ENCODE measurements around the gene ST3GAL5. TPM values are rescaled to one million over a fixed set of nuclear protein-coding genes. Genes with fewer than 3 reads are reported as not detected.

The ST3GAL5 gene
- polyA plus RNA-seq, 1 of the 3 experiments (the other 2 are of a cell fraction), result 37.6 TPM

DNA sequence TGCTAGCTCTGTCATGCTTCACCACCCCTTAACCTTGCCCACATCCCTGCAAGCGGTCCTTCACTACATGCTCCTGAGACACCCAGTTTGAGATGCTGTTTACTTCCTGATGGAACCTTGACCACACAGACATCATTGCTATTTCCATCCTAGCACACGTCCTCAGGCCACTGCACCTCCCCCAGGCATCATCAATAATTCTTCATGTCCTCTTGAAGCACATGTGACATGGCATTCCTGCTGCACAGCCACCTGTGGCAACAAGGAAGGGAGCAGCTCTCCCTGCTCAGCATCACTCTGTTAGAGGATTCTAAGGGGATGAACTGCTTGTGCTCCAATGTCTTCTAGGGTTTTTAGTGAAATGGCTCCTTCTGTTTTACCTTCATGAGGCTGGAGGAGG, 26.1 kb upstream of the ST3GAL5 start:
- H3K4me3 ChIP-seq (ENCODE audit: low read depth in 2 of 2, low read length in 1 of 2), result no peak overlapping the region
- ChIA-PET POLR2A (no interaction called here), CTCF (interaction anchor here (1.2 to 4.4 kb wide), 4 partner anchors 26 to 186 kb away, joined by 3 to 15 read pairs (median 5); partner anchors contain the start of gene ST3GAL5)
- no peaks in the 10 kb centered on the region for H3K79me2 ChIP-seq (ENCODE audit: insufficient read depth)
- DNase-seq, result no peak
- H3K36me3 ChIP-seq (replicated peaks in 1 of 2; ENCODE audit: control insufficient read depth in 1 of 2, insufficient read depth in 2 of 2, low read length in 1 of 2), result no peaks in the 10 kb centered on the region
- peaks cover 0 to 9% of the 10 kb centered on the region in 2 experiments; a peak in 1 of 4 replicates for H3K4me1 ChIP-seq (ENCODE audit: control insufficient read depth in 1 of 2, insufficient read depth in 2 of 2, low read depth in 1 of 2, low read length in 1 of 2)
- no peaks in the 10 kb centered on the region for H3K9me2 ChIP-seq
- H3F3A ChIP-seq (replicated peaks; ENCODE audit: insufficient read depth), result peaks cover 13% of the 10 kb centered on the region
- no peak for TF ChIP-seq EZH2phosphoT487 (IDR thresholded peaks at IDR 0.05; ENCODE audit: borderline replicate concordance, low read depth)
- TF ChIP-seq GATA2 (CRISPR knock-in tag; IDR thresholded peaks at IDR 0.05), result no peak
- TF ChIP-seq, protein P1, sequence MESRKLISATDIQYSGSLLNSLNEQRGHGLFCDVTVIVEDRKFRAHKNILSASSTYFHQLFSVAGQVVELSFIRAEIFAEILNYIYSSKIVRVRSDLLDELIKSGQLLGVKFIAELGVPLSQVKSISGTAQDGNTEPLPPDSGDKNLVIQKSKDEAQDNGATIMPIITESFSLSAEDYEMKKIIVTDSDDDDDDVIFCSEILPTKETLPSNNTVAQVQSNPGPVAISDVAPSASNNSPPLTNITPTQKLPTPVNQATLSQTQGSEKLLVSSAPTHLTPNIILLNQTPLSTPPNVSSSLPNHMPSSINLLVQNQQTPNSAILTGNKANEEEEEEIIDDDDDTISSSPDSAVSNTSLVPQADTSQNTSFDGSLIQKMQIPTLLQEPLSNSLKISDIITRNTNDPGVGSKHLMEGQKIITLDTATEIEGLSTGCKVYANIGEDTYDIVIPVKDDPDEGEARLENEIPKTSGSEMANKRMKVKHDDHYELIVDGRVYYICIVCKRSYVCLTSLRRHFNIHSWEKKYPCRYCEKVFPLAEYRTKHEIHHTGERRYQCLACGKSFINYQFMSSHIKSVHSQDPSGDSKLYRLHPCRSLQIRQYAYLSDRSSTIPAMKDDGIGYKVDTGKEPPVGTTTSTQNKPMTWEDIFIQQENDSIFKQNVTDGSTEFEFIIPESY (IDR thresholded peaks at IDR 0.05; ENCODE audit: borderline replicate concordance, low read depth), result no peak
- no peak for TF ChIP-seq GABPA (IDR thresholded peaks at IDR 0.05; ENCODE audit: low read depth)
- no peak for TF ChIP-seq EP300 (IDR thresholded peaks at IDR 0.05; ENCODE audit: borderline replicate concordance in 1 of 2, low read depth in 1 of 2, low read length in 1 of 2)
- TF ChIP-seq FOXJ3 (CRISPR knock-in tag; IDR thresholded peaks at IDR 0.05), result no peak
- TF ChIP-seq YY1 (IDR thresholded peaks at IDR 0.05; ENCODE audit: low read depth), result no peak
- TF ChIP-seq RAD21 (IDR thresholded peaks at IDR 0.05; ENCODE audit: low read length), result no peak
- TF ChIP-seq POLR2AphosphoS5 (IDR thresholded peaks at IDR 0.05; ENCODE audit: low read depth, low read length), result no peak
- TF ChIP-seq TCF12 (IDR thresholded peaks at IDR 0.05), result no peak
- TF ChIP-seq SIN3A (IDR thresholded peaks at IDR 0.05; ENCODE audit: borderline replicate concordance, low read depth, low read length), result no peak
- no peak for TF ChIP-seq FOSL2 (IDR thresholded peaks at IDR 0.05; ENCODE audit: borderline replicate concordance, low read depth)
- TF ChIP-seq RFX5 (IDR thresholded peaks at IDR 0.05; ENCODE audit: low read length), result no peak
- no peak for TF ChIP-seq RXRA (IDR thresholded peaks at IDR 0.05; ENCODE audit: borderline replicate concordance, low read depth)
- H4K20me1 ChIP-seq (ENCODE audit: insufficient read depth), result no peaks in the 10 kb centered on the region
- no peaks in the 10 kb centered on the region for H3K9me3 ChIP-seq
- no peak overlapping the region for H3K4me2 ChIP-seq
- no peaks in the 10 kb centered on the region for H3K27me3 ChIP-seq (ENCODE audit: insufficient read depth)
- no peak overlapping the region for H3K9ac ChIP-seq
- no peak overlapping the region for H3K27ac ChIP-seq (ENCODE audit: low read depth in 2 of 2, low read length in 1 of 2)
- WGBS (ENCODE audit: low lambda C conversion rate), result 58% methylated on average over 2 of the region's 2 CpGs
- H2AFZ ChIP-seq (ENCODE audit: low read depth), result no peak overlapping the region

DNA sequence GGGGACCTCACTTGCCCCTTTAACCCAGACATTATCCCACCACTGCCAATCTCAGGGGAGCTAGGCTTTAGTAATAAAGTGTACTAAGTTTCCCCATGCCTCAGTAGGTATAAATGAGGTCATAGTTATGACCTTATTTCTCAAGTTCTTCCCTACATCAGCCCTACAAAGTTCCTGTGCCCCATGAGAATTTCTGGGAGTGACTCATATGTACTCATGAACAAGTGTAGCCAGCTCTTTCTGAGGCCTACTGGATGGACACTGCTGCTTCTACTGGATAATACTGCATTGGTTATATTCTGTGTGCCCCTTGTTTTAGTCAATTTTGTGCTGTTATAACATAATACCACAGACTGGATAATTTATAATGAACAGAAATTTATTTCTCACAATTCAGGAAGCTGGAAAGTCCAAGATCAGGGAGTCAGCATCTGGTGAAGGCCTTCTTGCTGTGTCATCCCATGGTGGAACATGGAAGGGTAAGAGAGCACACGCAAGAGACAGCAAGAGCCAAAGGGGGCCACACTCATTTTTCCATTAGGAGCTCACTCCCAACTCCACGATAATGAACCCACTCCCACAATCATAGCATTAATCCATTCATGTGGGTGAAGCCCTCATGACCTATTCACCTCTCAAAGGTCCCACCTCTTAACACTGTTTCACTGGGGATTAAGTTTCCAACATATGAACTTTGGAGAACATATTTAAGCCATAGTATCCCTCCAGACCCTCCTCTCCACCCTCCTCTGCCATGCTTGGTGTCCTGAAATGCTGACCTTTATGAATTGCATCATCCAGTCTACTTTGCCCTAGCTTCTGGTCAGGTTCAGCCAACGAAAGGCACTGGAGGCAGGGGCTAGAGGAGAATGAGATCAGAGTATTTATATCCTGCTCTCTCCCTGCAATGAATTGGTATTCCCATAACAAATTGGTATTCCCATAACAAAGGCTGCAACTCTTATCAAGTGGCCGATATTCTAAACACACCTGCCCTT, 25.4 kb upstream of the ST3GAL5 start:
- peaks cover 13% of the 10 kb centered on the region for H3F3A ChIP-seq (replicated peaks; ENCODE audit: insufficient read depth)
- ChIA-PET CTCF (interaction anchor here (1.1 to 4.4 kb wide), 5 partner anchors 25 to 185 kb away, joined by 3 to 15 read pairs (median 4); partner anchors contain the start of gene ST3GAL5), POLR2A (no interaction called here)
- DNase-seq, result no peak
- WGBS (ENCODE audit: low lambda C conversion rate), result 77% methylated on average over 4 of the region's 4 CpGs
- no peaks in the 10 kb centered on the region for H4K20me1 ChIP-seq (ENCODE audit: insufficient read depth)
- no peak overlapping the region for H3K9ac ChIP-seq
- no peaks in the 10 kb centered on the region for H3K36me3 ChIP-seq (replicated peaks in 1 of 2; ENCODE audit: control insufficient read depth in 1 of 2, insufficient read depth in 2 of 2, low read length in 1 of 2)
- peaks cover 0 to 9% of the 10 kb centered on the region in 2 experiments; a peak in 1 of 4 replicates for H3K4me1 ChIP-seq (ENCODE audit: control insufficient read depth in 1 of 2, insufficient read depth in 2 of 2, low read depth in 1 of 2, low read length in 1 of 2)
- H3K4me3 ChIP-seq (ENCODE audit: low read depth in 2 of 2, low read length in 1 of 2), result no peak overlapping the region
- no peak overlapping the region for H3K4me2 ChIP-seq
- no peak overlapping the region for H2AFZ ChIP-seq (ENCODE audit: low read depth)
- no peaks in the 10 kb centered on the region for H3K9me2 ChIP-seq
- H3K9me3 ChIP-seq, result no peaks in the 10 kb centered on the region
- H3K27me3 ChIP-seq (ENCODE audit: insufficient read depth), result no peaks in the 10 kb centered on the region
- no peak overlapping the region for H3K27ac ChIP-seq (ENCODE audit: low read depth in 2 of 2, low read length in 1 of 2)
- no peaks in the 10 kb centered on the region for H3K79me2 ChIP-seq (ENCODE audit: insufficient read depth)
- no peak for TF ChIP-seq NFIC (IDR thresholded peaks at IDR 0.05; ENCODE audit: borderline replicate concordance)
- TF ChIP-seq RXRA (IDR thresholded peaks at IDR 0.05; ENCODE audit: borderline replicate concordance, low read depth), result no peak
- no peak for TF ChIP-seq FOSL2 (IDR thresholded peaks at IDR 0.05; ENCODE audit: borderline replicate concordance, low read depth)
- TF ChIP-seq CHD2 (IDR thresholded peaks at IDR 0.05; ENCODE audit: low read length, partially characterized antibody), result no peak
- TF ChIP-seq RCOR1 (IDR thresholded peaks at IDR 0.05; ENCODE audit: low read length), result no peak
- no peak for TF ChIP-seq RFX5 (IDR thresholded peaks at IDR 0.05; ENCODE audit: low read length)
- TF ChIP-seq JUND (IDR thresholded peaks at IDR 0.05), result no peak
- TF ChIP-seq, protein P1 (IDR thresholded peaks at IDR 0.05; ENCODE audit: borderline replicate concordance, low read depth), result no peak
- TF ChIP-seq, protein P2, sequence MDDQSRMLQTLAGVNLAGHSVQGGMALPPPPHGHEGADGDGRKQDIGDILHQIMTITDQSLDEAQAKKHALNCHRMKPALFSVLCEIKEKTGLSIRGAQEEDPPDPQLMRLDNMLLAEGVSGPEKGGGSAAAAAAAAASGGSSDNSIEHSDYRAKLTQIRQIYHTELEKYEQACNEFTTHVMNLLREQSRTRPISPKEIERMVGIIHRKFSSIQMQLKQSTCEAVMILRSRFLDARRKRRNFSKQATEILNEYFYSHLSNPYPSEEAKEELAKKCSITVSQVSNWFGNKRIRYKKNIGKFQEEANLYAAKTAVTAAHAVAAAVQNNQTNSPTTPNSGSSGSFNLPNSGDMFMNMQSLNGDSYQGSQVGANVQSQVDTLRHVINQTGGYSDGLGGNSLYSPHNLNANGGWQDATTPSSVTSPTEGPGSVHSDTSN (IDR thresholded peaks at IDR 0.05), result no peak
- TF ChIP-seq MXI1 (IDR thresholded peaks at IDR 0.05; ENCODE audit: low read depth, low read length), result no peak
- TF ChIP-seq FOXJ3 (CRISPR knock-in tag; IDR thresholded peaks at IDR 0.05), result no peak
- no peak for TF ChIP-seq SMC3 (IDR thresholded peaks at IDR 0.05; ENCODE audit: low read depth, low read length)
